K562 (cell line): ENCODE measurements around the gene IMPDH2.

Experiments used
- BRCA1 ChIP-seq, 2 experiments: fragments of 450-650 bp in 1 of 2; sonication (generic) in 1 of 2; formaldehyde crosslinking in 1 of 2; IDR thresholded peaks; 2 replicates each; pipeline versions ENCODE4 v1.5.0 to v1.6.1; 2017 to 2020; ENCODE audit warnings: mild to moderate bottlenecking in 1 of 2, missing genetic modification reagents in 1 of 2
- RAD21 ChIP-seq, 2 experiments: fragments of 250-450 bp in 1 of 2; fragments of 450-650 bp in 1 of 2; sonication (Bioruptor Pico) in 1 of 2; formaldehyde crosslinking in 1 of 2; IDR thresholded peaks in 1 of 2; conservative IDR thresholded peaks in 1 of 2; 2 replicates each; pipeline versions ENCODE4 v1.4.0 to v1.8.0; 2020 to 2022; ENCODE audit warnings: mild to moderate bottlenecking in 2 of 2, moderate library complexity in 1 of 2
- RFX5 ChIP-seq: IDR thresholded peaks from 2 replicates; pipeline ENCODE4 v1.6.1; 2011; ENCODE audit warnings: low read depth, mild to moderate bottlenecking, improper control_type of control experiment, low read length
- ZSCAN29 ChIP-seq: fragments of 450-650 bp; IDR thresholded peaks from 2 replicates; pipeline ENCODE4 v1.6.1; 2017
- TF ChIP-seq, protein P1 (sequence below): fragments of 450-650 bp; IDR thresholded peaks from 2 replicates; pipeline ENCODE4 v1.7.0; 2016; ENCODE audit warnings: borderline replicate concordance
- TF ChIP-seq, protein P2 (sequence below), 3 experiments: IDR thresholded peaks in 2 of 3; conservative IDR thresholded peaks in 1 of 3; 2 replicates each; pipeline ENCODE4 v1.5.1; 2011 to 2012; ENCODE audit warnings: low read length in 3 of 3, mild to moderate bottlenecking in 3 of 3, control low read depth in 2 of 3, improper control_type of control experiment in 1 of 3, inconsistent platforms in 1 of 3, low read depth in 1 of 3, mixed read lengths in 1 of 3, moderate library complexity in 1 of 3; ENCODE audit not compliant: insufficient read depth in 2 of 3
- TF ChIP-seq, protein P3 (sequence below): sonication (generic); formaldehyde crosslinking; IDR thresholded peaks from 2 replicates; pipeline ENCODE4 v1.8.0; 2022; ENCODE audit warnings: mild to moderate bottlenecking, missing genetic modification reagents, borderline replicate concordance

GRCh38 chr3:48996640-48997039 is 32.6 kb downstream of the IMPDH2 start:
- TF ChIP-seq, protein P1, sequence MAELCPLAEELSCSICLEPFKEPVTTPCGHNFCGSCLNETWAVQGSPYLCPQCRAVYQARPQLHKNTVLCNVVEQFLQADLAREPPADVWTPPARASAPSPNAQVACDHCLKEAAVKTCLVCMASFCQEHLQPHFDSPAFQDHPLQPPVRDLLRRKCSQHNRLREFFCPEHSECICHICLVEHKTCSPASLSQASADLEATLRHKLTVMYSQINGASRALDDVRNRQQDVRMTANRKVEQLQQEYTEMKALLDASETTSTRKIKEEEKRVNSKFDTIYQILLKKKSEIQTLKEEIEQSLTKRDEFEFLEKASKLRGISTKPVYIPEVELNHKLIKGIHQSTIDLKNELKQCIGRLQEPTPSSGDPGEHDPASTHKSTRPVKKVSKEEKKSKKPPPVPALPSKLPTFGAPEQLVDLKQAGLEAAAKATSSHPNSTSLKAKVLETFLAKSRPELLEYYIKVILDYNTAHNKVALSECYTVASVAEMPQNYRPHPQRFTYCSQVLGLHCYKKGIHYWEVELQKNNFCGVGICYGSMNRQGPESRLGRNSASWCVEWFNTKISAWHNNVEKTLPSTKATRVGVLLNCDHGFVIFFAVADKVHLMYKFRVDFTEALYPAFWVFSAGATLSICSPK, result no peak
- TF ChIP-seq BRCA1 (IDR thresholded peaks at IDR 0.05) (no peak), BRCA1 (CRISPR knock-in tag; IDR thresholded peaks at IDR 0.05) (no peak), ZSCAN29 (no peak), RFX5 (no peak), RAD21 (CRISPR knock-in tag; conservative IDR thresholded peaks at IDR 0.05 in 1 of 2, IDR thresholded peaks at IDR 0.05 in 1 of 2) (no peak)
- TF ChIP-seq, protein P2, sequence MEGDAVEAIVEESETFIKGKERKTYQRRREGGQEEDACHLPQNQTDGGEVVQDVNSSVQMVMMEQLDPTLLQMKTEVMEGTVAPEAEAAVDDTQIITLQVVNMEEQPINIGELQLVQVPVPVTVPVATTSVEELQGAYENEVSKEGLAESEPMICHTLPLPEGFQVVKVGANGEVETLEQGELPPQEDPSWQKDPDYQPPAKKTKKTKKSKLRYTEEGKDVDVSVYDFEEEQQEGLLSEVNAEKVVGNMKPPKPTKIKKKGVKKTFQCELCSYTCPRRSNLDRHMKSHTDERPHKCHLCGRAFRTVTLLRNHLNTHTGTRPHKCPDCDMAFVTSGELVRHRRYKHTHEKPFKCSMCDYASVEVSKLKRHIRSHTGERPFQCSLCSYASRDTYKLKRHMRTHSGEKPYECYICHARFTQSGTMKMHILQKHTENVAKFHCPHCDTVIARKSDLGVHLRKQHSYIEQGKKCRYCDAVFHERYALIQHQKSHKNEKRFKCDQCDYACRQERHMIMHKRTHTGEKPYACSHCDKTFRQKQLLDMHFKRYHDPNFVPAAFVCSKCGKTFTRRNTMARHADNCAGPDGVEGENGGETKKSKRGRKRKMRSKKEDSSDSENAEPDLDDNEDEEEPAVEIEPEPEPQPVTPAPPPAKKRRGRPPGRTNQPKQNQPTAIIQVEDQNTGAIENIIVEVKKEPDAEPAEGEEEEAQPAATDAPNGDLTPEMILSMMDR (IDR thresholded peaks at IDR 0.05 in 2 of 3, conservative IDR thresholded peaks at IDR 0.05 in 1 of 3; ENCODE audit: insufficient read depth in 2 of 3, low read depth in 1 of 3, low read length in 3 of 3), result no peak
- TF ChIP-seq, protein P3, sequence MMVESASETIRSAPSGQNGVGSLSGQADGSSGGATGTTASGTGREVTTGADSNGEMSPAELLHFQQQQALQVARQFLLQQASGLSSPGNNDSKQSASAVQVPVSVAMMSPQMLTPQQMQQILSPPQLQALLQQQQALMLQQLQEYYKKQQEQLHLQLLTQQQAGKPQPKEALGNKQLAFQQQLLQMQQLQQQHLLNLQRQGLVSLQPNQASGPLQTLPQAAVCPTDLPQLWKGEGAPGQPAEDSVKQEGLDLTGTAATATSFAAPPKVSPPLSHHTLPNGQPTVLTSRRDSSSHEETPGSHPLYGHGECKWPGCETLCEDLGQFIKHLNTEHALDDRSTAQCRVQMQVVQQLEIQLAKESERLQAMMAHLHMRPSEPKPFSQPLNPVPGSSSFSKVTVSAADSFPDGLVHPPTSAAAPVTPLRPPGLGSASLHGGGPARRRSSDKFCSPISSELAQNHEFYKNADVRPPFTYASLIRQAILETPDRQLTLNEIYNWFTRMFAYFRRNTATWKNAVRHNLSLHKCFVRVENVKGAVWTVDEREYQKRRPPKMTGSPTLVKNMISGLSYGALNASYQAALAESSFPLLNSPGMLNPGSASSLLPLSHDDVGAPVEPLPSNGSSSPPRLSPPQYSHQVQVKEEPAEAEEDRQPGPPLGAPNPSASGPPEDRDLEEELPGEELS, result no peak
